OCI-LY1 (cell line): ENCODE results near the gene CDHR3.

Source experiments
- H2AFZ ChIP-seq: fragments of 200-600 bp; sonication (generic), shearing (Covaris generic); 2 replicates; pipeline ENCODE4 v1.6.0; 2014; ENCODE audit warnings: antibody characterized with exemption, mild to moderate bottlenecking, low read length
- H3F3A ChIP-seq: fragments of 200-600 bp; sonication (generic), shearing (Covaris generic); 2 replicates; pipeline ENCODE4 v1.6.0; 2014; ENCODE audit warnings: mild to moderate bottlenecking, antibody characterized with exemption, low read length, moderate library complexity; ENCODE audit not compliant: insufficient read depth
- H3K27ac ChIP-seq: fragments of 200-600 bp; sonication (generic); 2 replicates; pipeline ENCODE4 v1.5.1; 2014; ENCODE audit warnings: low read length, mixed run types, mild to moderate bottlenecking, low read depth; ENCODE audit not compliant: poor library complexity, severe bottlenecking
- H3K27me3 ChIP-seq: fragments of 200-600 bp; sonication (generic); 2 replicates; pipeline ENCODE4 v1.6.0; 2014; ENCODE audit warnings: antibody characterized with exemption, mild to moderate bottlenecking, low read length, moderate library complexity; ENCODE audit not compliant: insufficient read depth
- H3K36me3 ChIP-seq: fragments of 200-600 bp; sonication (generic); 2 replicates; pipeline ENCODE4 v1.6.1; 2014; ENCODE audit warnings: mild to moderate bottlenecking, antibody characterized with exemption, low read length, moderate library complexity, mixed read lengths; ENCODE audit not compliant: insufficient read depth
- H3K4me1 ChIP-seq: fragments of 200-600 bp; sonication (generic); 2 replicates; pipeline ENCODE4 v1.5.1; 2014; ENCODE audit warnings: mild to moderate bottlenecking, low read length, moderate library complexity; ENCODE audit not compliant: insufficient read depth, severe bottlenecking
- H3K4me2 ChIP-seq: fragments of 200-600 bp; sonication (generic), shearing (Covaris generic); 2 replicates; pipeline ENCODE4 v1.6.1; 2014; ENCODE audit warnings: low read length
- H3K4me3 ChIP-seq: fragments of 200-600 bp; sonication (generic); 2 replicates; pipeline ENCODE4 v1.5.1; 2014; ENCODE audit warnings: low read length, low read depth, mild to moderate bottlenecking, mixed read lengths; ENCODE audit not compliant: poor library complexity, severe bottlenecking
- H3K79me2 ChIP-seq: fragments of 200-600 bp; shearing (Covaris generic); 2 replicates; pipeline ENCODE4 v1.6.1; 2016; ENCODE audit warnings: mixed run types, low read length, mixed read lengths; ENCODE audit not compliant: insufficient read depth
- H3K9ac ChIP-seq: fragments of 200-600 bp; sonication (generic), shearing (Covaris generic); 2 replicates; pipeline ENCODE4 v1.6.1; 2014; ENCODE audit warnings: mild to moderate bottlenecking, low read length, mixed read lengths
- H3K9me2 ChIP-seq: fragments of 200-600 bp; sonication (generic), shearing (Covaris generic); 2 replicates; pipeline ENCODE4 v1.6.1; 2014; ENCODE audit warnings: low read depth, mild to moderate bottlenecking, low read length, mixed read lengths
- H3K9me3 ChIP-seq: fragments of 200-600 bp; shearing (Covaris generic); 2 replicates; pipeline ENCODE4 v1.6.1; 2014; ENCODE audit warnings: low read length, mixed read lengths
- H4K20me1 ChIP-seq: fragments of 200-600 bp; sonication (generic), shearing (Covaris generic); 2 replicates; pipeline ENCODE4 v1.6.0; 2016; ENCODE audit warnings: mild to moderate bottlenecking, low read length; ENCODE audit not compliant: insufficient read depth
- EZH2 ChIP-seq: fragments of 200-600 bp; sonication (generic), shearing (Covaris generic); IDR thresholded peaks from 2 replicates; pipeline ENCODE4 v1.8.0; 2017; ENCODE audit warnings: borderline replicate concordance, mixed run types, mild to moderate bottlenecking, antibody characterized with exemption, low read length, moderate library complexity, mixed read lengths
- TF ChIP-seq, protein P1 (sequence below): fragments of 200-600 bp; sonication (generic), shearing (Covaris generic); IDR thresholded peaks from 2 replicates; pipeline ENCODE4 v1.5.1; 2017; ENCODE audit warnings: mild to moderate bottlenecking, antibody characterized with exemption, low read length, moderate library complexity, mixed read lengths

Gene CDHR3

DNA sequence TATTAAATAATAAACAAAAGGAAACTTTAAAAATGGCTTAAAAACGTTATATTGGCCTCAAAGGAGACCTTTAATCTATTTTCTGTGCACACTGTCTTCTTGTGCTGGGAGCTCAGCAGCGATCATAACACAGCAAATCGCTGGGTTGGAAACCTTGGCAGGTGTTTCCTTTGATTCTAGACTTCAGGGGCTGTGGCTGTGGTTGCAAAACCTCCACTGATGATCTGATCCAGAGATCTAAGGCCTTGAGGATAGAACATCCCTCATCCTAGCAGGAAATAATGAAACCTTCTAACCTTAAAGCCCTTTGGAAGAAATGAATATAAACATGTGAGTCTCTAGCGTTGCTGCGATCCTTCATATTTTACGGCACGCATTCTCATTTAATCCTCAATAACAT is 29.8 kb downstream of the CDHR3 start:
- Histone ChIP-seq H3K27me3 (0 out of 2 replicates have a peak, but pooled peaks cover 9% of the 10 kb centered on the region), H2AFZ (no peak overlapping the region), H4K20me1 (no peaks in the 10 kb centered on the region), H3K79me2 (no peaks in the 10 kb centered on the region), H3K4me1 (no peaks in the 10 kb centered on the region), H3K27ac (no peak overlapping the region), H3K9ac (no peak overlapping the region), H3K9me2 (no peaks in the 10 kb centered on the region), H3K9me3 (no peaks in the 10 kb centered on the region), H3K4me2 (no peak overlapping the region), H3K36me3 (no peaks in the 10 kb centered on the region), H3K4me3 (no peak overlapping the region), H3F3A (no peaks in the 10 kb centered on the region)
- TF ChIP-seq, protein P1, sequence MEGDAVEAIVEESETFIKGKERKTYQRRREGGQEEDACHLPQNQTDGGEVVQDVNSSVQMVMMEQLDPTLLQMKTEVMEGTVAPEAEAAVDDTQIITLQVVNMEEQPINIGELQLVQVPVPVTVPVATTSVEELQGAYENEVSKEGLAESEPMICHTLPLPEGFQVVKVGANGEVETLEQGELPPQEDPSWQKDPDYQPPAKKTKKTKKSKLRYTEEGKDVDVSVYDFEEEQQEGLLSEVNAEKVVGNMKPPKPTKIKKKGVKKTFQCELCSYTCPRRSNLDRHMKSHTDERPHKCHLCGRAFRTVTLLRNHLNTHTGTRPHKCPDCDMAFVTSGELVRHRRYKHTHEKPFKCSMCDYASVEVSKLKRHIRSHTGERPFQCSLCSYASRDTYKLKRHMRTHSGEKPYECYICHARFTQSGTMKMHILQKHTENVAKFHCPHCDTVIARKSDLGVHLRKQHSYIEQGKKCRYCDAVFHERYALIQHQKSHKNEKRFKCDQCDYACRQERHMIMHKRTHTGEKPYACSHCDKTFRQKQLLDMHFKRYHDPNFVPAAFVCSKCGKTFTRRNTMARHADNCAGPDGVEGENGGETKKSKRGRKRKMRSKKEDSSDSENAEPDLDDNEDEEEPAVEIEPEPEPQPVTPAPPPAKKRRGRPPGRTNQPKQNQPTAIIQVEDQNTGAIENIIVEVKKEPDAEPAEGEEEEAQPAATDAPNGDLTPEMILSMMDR: no peak
- TF ChIP-seq EZH2: no peak

DNA sequence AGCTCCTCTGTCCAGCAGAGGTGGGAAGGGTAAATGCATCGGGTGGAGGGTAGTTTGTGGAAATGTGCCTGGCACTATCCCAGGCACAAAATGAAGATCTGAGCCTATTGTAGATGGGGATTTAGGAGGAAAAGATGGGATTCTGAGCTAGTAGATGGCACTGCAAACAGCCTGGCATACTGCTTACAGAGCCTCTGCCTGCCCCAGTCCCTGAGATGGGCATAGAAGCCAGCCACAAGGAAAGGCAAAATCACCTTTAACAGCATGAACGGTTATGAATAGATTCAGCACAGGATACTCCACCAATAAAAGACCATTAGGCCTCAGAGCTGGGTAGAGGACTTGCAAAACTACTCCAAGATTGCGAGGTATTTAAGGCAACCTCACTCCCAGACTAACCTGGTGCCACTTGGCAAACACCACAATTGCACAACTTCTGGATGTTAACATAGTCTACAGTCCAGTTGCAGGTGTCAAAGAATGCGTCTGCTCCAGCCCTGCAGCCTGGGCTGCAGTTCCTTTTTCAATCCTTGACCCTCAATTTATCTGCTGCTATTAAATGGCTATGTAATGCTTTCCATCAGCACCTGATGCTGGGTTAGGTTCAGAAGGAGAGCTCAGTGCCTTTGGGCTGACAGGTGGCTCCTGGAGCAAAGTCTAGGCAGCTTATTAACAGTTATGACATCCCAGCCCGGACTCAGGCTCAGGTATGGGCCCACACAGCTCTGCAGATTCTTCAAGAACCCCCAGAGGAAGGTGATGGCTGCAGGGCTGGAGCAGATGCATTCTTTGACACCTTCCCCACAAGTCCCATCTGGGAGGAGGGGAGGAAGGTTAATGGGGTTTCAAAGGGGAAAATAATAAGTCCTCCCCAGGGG is 34.0 kb downstream of the CDHR3 start:
- Histone ChIP-seq H3K27ac (no peak overlapping the region), H3K4me1 (no peaks in the 10 kb centered on the region), H3K79me2 (no peaks in the 10 kb centered on the region), H3K9ac (no peak overlapping the region), H3K36me3 (no peaks in the 10 kb centered on the region), H3K4me2 (no peak overlapping the region), H3K9me2 (no peaks in the 10 kb centered on the region), H3K27me3 (0 out of 2 replicates have a peak, but pooled peaks cover 5% of the 10 kb centered on the region), H4K20me1 (no peaks in the 10 kb centered on the region), H3K4me3 (no peak overlapping the region), H3K9me3 (no peaks in the 10 kb centered on the region), H3F3A (no peaks in the 10 kb centered on the region), H2AFZ (no peak overlapping the region)
- TF ChIP-seq EZH2: no peak

DNA sequence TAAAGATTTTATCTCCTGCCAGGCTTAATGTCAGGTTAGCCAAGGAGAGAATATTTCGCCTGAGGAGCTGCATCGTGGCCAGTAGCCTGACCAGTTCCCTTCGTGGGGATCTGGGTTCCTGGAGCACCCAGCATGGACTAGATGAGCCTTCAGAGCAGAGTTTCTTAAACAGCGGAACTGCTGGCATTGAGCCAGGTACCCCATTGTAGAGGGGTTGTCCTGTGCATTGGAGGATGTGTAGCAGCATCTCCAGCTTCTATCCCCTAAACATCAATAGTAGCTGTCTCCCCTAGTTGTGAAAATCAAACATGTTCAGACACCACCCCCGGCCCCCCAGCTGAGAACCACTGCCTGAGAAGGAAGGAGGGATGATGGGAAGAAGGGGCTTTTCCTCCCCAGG is 36.2 kb downstream of the CDHR3 start:
- Histone ChIP-seq H3K4me1 (no peaks in the 10 kb centered on the region), H2AFZ (no peak overlapping the region), H3K79me2 (no peaks in the 10 kb centered on the region), H3K9me2 (no peaks in the 10 kb centered on the region), H4K20me1 (no peaks in the 10 kb centered on the region), H3K9ac (no peak overlapping the region), H3K27me3 (0 out of 2 replicates have a peak, but pooled peaks cover 8% of the 10 kb centered on the region), H3K4me3 (no peak overlapping the region), H3F3A (no peaks in the 10 kb centered on the region), H3K9me3 (no peaks in the 10 kb centered on the region), H3K27ac (no peak overlapping the region), H3K36me3 (no peaks in the 10 kb centered on the region), H3K4me2 (no peak overlapping the region)
- TF ChIP-seq, protein P1: no peak
- TF ChIP-seq EZH2: no peak
